Keratinocyte (primary cell): ENCODE measurements around the gene RPS6KA5.

Experiments
- CTCF ChIP-seq, 3 experiments: IDR thresholded peaks in 1 of 3; conservative IDR thresholded peaks in 1 of 3; optimal IDR thresholded peaks in 1 of 3; 2 replicates in 2 of 3; 3 replicates in 1 of 3; pipeline versions ENCODE3 to v1.5.1; 2011; ENCODE audit warnings: low read length in 3 of 3, mild to moderate bottlenecking in 3 of 3, moderate library complexity in 2 of 3, control low read depth in 1 of 3, inconsistent platforms in 1 of 3; ENCODE audit not compliant: insufficient read depth in 2 of 3; ENCODE audit errors: extremely low read depth in 1 of 3
- EZH2 ChIP-seq: IDR thresholded peaks from one replicate; pipeline ENCODE4 v1.6.1; 2012; ENCODE audit warnings: inconsistent platforms, mild to moderate bottlenecking, low read length, moderate library complexity

- TF ChIP-seq CTCF (optimal IDR thresholded peaks at IDR 0.05 in 1 of 3, IDR thresholded peaks at IDR 0.05 in 1 of 3, conservative IDR thresholded peaks at IDR 0.05 in 1 of 3; ENCODE audit: extremely low read depth in 1 of 3, insufficient read depth in 2 of 3, low read length in 3 of 3) (no peak), EZH2 (no peak)
These were observed 13.9 kb downstream of the RPS6KA5 start for GRCh38 chr14:91046488-91047072.
